Kidney glomerular epithelial cell (primary cell): ENCODE measurements around the gene NME2.
A peak's percentile ranks its signal among the peaks of the same experiment; 100 is the strongest.
"Not testable (repeated sequence)": the region's sequence is repeated elsewhere in the genome, so short reads cannot be mapped to it uniquely, and the experiment has no call there.

Experiments used
- DNase-seq: peaks from one replicate; lab custom pipeline; 2025; lab: John Stamatoyannopoulos, UW

The NME2 gene

DNA sequence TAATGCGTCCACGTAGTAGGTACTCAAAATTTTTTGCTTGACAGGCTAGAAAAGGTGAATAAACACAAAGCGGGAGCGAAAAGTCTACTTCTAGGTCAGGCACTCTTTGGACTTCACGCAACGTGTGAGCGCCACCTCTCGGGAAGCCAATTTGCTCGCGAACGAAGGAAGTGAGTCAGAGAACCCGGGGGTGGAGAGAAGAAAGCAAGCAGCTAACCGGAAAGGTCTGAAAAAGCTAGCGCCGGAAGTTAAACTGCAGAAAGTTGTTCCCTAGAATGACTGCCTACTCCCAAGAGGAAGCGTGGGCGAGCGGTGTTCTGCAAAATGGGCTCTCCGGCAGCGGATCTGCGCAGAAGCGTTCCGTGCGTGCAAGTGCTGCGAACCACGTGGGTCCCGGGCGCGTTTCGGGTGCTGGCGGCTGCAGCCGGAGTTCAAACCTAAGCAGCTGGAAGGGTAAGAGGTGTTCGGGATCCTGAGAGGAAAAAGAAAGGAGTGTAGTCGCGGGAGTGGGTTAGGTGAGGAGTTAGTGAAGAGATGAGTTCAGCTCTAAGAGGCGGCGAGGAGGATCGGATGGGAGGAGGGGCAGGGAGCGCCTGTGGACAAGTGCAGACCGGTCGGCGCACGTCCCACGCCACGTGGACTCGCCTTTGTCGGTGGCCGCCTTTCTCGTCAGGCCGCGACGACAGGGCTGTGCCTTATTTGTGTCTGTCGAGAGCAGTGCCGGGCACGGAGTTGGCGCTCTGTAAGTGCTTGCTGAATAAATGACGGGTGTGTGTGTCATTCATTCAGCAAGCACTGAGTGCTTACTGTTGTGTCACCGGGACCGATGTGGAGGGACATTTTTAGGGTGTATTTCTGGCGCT, 12.8 kb upstream of the NME2 start, which contains the start of gene NME1:
NME1 (plus strand) TSS at position 350 of the 863 bp plus-strand sequence. CDS start 2,096 bp downstream, outside the sequence.
- peak; percentile 99 for DNase-seq

- DNase-seq: no peak
Observed at GRCh38 chr17:51154176-51154575, 12.0 kb upstream of the NME2 start.

GRCh38 chr17:51155416-51155815, 10.8 kb upstream of the NME2 start:
- DNase-seq: no peak

- no peak for DNase-seq
Observed at GRCh38 chr17:51159604-51160003, 6.6 kb upstream of the NME2 start.

DNA sequence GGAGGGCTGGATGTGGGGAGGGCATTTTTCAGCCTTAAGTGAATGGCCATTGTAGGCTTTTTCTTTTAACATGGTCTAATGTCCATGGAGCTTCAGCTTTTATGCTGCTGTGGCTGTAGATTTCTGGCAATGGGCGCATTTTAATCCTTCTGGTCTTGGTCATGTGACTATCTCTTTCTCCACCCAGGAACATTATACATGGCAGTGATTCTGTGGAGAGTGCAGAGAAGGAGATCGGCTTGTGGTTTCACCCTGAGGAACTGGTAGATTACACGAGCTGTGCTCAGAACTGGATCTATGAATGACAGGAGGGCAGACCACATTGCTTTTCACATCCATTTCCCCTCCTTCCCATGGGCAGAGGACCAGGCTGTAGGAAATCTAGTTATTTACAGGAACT, 4.7 kb upstream of the NME2 start:
- DNase-seq: no peak

DNA sequence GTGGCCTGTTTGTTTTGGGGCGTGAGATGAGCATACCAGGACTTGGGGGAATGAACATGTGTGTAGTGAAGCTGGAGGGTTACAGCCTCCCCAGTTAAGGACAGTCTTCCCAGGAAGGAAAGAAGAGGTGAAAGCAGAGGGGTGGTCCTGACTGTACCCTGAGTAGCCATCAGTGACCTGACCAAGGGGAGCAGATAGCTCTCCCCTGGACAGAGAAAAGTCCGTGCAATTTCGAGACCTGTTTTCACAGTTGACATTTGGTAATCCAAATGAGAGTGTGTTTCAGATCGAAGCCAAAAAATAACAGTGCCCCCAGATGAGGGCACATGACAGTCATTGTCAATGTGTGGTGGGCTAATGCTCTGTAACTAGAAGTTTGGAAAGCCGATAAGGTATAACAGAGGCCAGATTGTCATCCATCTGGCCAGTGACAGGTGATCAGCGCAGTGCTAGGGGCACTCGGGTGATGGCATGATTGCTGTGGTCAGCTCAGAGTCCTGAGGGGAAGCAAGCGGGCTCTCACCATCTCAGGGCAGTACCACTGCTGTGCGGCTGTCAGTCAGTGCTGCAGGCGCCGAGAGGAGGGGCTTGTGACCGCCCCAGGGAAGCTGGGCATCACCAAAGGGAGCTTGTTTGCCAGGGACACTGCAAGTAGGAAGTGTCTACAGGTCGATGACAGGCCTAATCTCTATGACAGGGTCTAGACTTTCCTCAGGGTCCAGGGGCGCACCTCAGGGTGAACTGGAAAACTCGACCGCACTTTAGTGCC, 1.1 kb upstream of the NME2 start:
- no peak for DNase-seq

DNA sequence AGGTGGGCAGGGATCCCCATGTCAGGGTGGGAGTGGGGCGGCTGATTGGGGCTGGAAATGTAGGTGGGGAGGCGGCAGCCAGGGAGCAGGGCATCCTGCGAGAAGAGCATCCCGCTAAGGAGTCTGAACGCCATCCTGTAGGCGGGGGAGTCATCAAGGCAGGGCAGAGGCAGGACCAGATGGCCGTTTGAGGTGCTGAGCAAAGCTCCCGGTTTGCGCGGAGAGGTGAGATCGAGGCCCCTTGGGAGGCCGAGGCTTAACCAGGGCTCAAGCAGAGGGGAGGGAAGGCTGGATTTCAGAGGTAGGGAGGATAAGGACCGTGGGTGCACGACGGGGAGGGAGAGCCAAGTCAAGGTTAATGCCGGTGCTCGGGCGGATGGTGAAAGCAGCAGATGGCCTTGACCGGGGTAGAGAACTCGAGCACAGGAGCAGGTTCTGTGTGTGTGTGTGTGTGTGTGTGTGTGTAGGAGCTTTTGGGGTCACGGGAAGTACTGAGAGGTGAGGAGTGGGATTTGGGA, 472 bp upstream of the NME2 start:
- DNase-seq: no peak

DNA sequence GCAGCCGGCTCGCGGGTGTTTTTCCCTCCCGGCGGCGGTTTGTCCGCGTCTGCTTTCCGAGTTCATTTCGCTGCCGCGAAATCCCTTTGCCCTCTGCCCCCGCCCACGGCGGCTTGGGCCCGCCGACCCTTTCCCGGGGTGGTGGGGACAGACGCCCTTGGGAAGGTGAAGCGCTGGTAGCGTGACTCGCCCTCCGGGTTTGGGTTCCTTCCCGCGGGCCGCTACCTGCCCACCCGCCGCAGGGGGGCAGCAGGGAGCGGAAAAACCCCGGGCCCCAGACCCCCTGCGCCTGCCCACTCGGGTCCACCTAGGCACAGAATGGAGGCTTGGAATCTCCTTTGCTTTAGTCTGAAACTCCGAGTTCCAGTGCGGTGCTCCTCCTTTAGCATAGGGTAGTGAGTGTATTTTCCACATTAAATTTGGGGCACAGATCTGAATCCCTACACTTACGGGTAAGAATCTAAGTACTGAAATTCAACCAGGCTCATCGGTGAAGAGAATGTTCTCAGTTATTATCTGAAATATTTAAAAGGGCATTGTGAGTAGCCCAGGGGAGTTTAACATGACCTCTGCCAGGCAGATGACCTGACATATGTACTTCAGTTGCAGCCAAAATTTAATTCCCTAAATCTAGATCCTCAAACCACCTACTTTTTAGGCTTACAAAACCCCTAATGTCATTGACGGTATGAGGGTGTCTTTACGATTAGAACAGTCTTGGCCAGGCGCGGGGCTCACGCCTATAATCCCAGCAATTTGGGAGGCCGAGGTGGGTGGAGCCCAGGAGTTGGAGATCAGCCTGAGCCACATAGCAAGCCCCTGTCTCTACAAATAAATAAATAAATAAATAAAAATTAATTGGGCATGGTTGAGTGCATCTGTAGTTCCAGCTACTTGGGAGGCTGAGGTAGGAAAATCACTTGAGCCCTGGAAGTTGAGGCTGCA, 1.0 kb downstream of the NME2 start:
- peak; percentile 46 for DNase-seq

DNA sequence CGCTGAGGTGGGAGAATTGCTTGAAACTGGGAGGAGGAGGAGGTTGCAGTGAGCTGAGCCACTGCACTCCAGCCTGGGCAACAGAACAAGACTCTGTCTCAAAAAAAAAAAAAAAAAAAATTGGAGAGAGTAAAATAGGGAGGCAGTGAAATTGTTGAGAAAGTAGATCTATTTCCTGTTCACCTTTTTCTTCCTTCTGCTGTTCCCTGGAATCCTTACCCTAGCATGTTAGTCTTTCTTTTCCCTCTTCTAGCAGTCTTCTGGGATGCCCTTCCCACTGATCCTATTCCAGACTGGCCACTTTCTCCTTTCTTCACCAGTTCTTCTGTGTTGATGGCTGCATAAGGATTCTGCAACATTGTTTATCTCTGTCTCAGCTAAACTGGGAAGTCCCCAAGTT, 3.1 kb downstream of the NME2 start:
- DNase-seq: no peak

DNA sequence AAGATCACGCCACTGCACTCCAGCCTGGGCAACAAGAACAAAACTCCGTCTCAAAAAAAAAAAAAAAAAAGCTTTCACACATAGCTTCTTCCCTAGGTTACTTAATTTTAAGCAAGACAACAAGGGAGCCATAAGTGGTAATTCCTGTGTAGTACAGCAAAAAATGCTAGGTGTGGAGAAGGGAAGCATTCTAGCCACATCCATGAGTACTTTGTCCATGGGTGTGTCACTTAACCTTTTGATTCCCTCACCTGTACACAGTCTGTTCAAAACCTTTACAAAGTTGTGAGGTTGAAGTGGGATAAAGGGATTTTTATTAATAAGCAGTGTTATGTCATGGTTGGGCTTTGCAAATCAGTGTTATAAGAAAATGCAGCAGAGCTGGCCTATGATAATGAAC, 4.5 kb downstream of the NME2 start:
- no peak for DNase-seq

GRCh38 chr17:51172030-51172429, 5.8 kb downstream of the NME2 start:
- not testable (repeated sequence) for DNase-seq

GRCh38 chr17:51180486-51180885, 14.3 kb downstream of the NME2 start:
- no peak for DNase-seq

- no peak for DNase-seq
Observed at GRCh38 chr17:51184124-51184523, 17.9 kb downstream of the NME2 start.

- DNase-seq: no peak
Observed at GRCh38 chr17:51185763-51186332, 19.6 kb downstream of the NME2 start.

GRCh38 chr17:51188271-51188833, 22.1 kb downstream of the NME2 start:
- DNase-seq: no peak

- DNase-seq: no peak
Observed at GRCh38 chr17:51189162-51189561, 23.0 kb downstream of the NME2 start.

DNA sequence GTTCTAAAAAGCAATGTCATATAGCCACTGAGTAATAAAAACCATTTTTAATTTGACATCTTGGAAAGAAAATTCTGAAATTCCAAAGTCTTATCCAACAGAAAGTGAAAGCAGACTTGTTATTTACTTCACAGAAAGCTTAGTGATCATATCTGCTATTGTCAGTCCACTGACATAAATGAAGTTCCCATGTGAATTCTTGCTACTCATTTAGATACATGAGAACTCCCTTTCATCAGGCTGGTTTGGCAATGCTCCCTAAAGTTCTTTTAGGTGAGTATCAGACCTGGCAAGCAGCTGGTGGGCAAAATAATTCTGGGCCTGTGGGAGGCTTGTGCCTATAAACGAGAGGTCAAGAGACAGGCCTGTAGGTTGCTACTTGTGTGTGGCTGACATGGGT, 23.4 kb downstream of the NME2 start:
- DNase-seq: no peak

GRCh38 chr17:51191895-51192294, 25.7 kb downstream of the NME2 start:
- no peak for DNase-seq

GRCh38 chr17:51197754-51198153, 31.5 kb downstream of the NME2 start:
- no peak for DNase-seq

DNA sequence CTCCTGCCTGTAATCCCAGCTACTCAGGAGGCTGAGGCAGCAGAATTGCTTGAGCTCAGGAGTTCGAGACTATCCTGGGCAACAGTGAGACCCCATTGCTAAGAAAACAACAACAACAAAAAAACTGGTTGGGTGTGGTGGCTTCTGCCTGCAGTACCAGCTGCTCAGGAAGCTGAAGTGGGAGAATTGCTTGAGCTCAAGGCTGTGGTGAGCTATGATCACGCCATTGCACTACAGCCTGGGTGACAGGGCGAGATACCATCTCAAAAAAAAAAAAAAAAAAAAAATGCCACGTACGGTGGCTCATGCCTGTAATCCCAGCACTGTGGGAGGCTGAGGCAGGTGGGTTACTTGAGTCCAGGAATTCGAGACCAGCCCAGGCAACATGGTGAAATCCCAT, 34.1 kb downstream of the NME2 start:
- no peak for DNase-seq

GRCh38 chr17:51200846-51201245, 34.6 kb downstream of the NME2 start:
- no peak for DNase-seq
